Tibial nerve (tissue), 3 donors: ENCODE results near the gene RPS4Y1.

ENCODE experiments used
- POLR2A ChIP-seq, 2 donors: fragments of 450-650 bp; IDR thresholded peaks; one replicate each; pipeline ENCODE4 v1.6.1; 2017; ENCODE audit warnings: antibody characterized with exemption in 2 of 2, mild to moderate bottlenecking in 2 of 2, moderate library complexity in 2 of 2
- TF ChIP-seq, protein P1 (sequence below), 5 experiments: fragments of 200-600 bp in 3 of 5; fragments of 450-650 bp in 2 of 5; sonication (generic) in 3 of 5; IDR thresholded peaks; one replicate each; pipeline ENCODE4 v1.5.1; 2016 to 2019; ENCODE audit warnings: antibody characterized with exemption in 5 of 5, mild to moderate bottlenecking in 3 of 5, moderate library complexity in 2 of 5

- TF ChIP-seq, protein P1, sequence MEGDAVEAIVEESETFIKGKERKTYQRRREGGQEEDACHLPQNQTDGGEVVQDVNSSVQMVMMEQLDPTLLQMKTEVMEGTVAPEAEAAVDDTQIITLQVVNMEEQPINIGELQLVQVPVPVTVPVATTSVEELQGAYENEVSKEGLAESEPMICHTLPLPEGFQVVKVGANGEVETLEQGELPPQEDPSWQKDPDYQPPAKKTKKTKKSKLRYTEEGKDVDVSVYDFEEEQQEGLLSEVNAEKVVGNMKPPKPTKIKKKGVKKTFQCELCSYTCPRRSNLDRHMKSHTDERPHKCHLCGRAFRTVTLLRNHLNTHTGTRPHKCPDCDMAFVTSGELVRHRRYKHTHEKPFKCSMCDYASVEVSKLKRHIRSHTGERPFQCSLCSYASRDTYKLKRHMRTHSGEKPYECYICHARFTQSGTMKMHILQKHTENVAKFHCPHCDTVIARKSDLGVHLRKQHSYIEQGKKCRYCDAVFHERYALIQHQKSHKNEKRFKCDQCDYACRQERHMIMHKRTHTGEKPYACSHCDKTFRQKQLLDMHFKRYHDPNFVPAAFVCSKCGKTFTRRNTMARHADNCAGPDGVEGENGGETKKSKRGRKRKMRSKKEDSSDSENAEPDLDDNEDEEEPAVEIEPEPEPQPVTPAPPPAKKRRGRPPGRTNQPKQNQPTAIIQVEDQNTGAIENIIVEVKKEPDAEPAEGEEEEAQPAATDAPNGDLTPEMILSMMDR (IDR thresholded peaks at IDR 0.05): no peak
- TF ChIP-seq POLR2A (IDR thresholded peaks at IDR 0.05): no peak
These were observed 66.0 kb downstream of the RPS4Y1 start for GRCh38 chrY:2907356-2907755.
